ENCODE data around the gene UNC5C.

DNA sequence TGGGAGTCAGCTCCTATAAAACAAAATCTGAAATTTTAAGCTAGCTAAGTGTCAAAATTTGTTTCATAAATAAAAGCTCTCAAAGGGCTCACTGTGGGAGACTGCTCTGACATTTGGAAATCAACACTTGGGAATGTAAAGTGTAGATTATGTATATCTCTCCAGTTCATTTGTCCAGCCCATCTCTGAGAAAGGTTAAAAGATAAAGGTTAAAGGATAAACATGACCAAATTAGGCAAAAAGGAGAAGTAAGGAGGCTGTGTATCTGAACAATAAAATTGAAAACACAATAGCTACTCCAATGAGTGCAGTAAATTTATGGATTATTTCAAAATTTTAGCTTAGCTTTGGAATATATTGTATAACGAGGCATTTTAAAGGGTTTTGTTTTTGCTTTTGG, 304.9 kb downstream of the UNC5C start:
- TF ChIP-seq POLR2A (IDR thresholded peaks at IDR 0.05; ENCODE audit: low read length), result no peak
- TF ChIP-seq GATA1 (IDR thresholded peaks at IDR 0.05; ENCODE audit: low read depth, low read length), result no peak

Data from erythroblast (primary cell).